22Rv1 (cell line): ENCODE results near the gene NEUROG2.

ENCODE experiments used
- H3K27ac ChIP-seq: fragments of 450-650 bp; 2 replicates; pipeline ENCODE4 v1.5.1; 2017
- ZFX ChIP-seq: fragments of 450-650 bp; IDR thresholded peaks from 2 replicates; pipeline ENCODE4 v1.6.1; 2017; ENCODE audit warnings: antibody characterized with exemption, borderline replicate concordance
- TF ChIP-seq, protein P1 (sequence below): fragments of 450-650 bp; IDR thresholded peaks from 2 replicates; pipeline ENCODE4 v1.5.1; 2017; ENCODE audit warnings: mild to moderate bottlenecking

The NEUROG2 gene

DNA sequence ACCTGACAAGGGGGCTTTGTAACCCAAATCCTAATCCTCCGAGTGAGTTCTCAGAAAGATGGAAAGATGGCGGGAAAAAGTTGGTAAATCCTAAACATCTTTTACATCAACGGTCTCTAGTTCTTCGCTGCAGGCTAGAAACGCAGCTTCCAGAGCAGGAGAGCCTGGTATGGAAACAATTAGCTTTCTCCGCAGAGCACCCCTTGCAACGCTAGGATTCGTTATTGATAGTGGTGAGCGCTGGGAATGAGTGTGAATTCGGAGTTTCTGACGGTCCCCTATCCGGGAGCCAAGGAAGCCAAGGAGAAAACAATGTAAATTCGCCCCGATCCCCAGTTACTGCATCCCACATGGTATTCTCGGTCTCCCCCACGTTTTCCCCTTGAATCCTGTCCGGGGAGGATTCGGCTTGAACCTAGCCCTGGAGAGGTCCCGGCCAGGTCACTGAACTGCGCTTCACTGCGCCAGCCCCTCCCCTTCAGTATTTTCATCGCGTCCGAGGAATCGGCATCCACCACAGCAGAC is 4.7 kb upstream of the NEUROG2 start:
- TF ChIP-seq, protein P1, sequence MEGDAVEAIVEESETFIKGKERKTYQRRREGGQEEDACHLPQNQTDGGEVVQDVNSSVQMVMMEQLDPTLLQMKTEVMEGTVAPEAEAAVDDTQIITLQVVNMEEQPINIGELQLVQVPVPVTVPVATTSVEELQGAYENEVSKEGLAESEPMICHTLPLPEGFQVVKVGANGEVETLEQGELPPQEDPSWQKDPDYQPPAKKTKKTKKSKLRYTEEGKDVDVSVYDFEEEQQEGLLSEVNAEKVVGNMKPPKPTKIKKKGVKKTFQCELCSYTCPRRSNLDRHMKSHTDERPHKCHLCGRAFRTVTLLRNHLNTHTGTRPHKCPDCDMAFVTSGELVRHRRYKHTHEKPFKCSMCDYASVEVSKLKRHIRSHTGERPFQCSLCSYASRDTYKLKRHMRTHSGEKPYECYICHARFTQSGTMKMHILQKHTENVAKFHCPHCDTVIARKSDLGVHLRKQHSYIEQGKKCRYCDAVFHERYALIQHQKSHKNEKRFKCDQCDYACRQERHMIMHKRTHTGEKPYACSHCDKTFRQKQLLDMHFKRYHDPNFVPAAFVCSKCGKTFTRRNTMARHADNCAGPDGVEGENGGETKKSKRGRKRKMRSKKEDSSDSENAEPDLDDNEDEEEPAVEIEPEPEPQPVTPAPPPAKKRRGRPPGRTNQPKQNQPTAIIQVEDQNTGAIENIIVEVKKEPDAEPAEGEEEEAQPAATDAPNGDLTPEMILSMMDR, result no peak
- TF ChIP-seq ZFX, result no peak
- H3K27ac ChIP-seq, result no peak overlapping the region

DNA sequence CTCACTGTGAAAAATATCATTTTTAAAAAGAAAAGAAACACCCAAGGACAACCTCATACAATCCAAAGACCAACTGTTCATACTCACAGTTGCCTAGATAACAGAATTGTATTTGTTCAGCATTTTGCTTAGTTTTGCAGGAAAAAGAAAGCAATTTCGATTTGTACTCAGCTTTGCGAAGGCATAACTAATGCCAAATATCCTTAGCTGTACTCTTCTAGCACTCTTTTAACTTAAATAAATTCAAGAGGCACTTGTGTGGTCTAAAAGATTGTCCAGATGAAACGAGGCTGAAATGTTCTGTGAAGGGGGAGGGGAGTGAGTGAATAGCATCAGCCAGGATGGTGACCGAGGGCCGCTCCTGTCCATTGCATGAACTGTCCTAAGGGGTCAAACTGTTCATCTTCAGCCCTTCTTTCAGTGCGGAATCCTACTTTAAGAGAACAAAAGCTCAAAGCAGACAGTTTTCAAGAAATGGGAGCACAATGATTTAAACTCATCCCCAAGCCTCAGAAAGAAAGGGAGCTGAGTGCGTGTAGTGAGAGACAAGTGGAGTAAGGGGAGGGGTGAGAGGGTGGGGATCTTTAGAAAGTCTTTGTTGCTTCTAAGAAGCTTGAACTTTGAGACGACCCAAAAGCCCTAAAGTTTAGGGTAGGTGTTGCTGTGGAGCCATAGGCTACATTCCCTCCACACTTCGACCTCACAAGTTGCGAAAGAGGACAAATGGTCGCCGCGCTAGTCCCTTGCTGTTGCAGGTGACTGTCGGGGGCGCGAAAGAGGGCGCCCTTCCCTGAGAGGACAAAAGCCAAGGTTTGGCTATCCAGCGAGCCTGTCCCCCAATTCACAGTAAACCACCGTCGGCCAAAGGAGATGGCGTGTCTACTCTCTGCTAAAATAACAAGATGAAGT is 4.0 kb upstream of the NEUROG2 start:
- TF ChIP-seq, protein P1, result peak; percentile 26
- no peak for TF ChIP-seq ZFX
- H3K27ac ChIP-seq, result no peak overlapping the region

GRCh38 chr4:112518675-112519074 is 2.7 kb upstream of the NEUROG2 start:
- no peak overlapping the region for H3K27ac ChIP-seq
- TF ChIP-seq ZFX, result no peak
- TF ChIP-seq, protein P1, result no peak

GRCh38 chr4:112517911-112518310 is 1.9 kb upstream of the NEUROG2 start:
- TF ChIP-seq ZFX, result no peak
- TF ChIP-seq, protein P1, result no peak

GRCh38 chr4:112517067-112517634 is 1.2 kb upstream of the NEUROG2 start:
- no peak for TF ChIP-seq ZFX
- TF ChIP-seq, protein P1, result peak; percentile 25; the same call in 1 of the 2 replicates

More at GRCh38 chr4:112517911-112518310, 1.9 kb upstream of the NEUROG2 start:
- H3K27ac ChIP-seq, result no peak overlapping the region

DNA sequence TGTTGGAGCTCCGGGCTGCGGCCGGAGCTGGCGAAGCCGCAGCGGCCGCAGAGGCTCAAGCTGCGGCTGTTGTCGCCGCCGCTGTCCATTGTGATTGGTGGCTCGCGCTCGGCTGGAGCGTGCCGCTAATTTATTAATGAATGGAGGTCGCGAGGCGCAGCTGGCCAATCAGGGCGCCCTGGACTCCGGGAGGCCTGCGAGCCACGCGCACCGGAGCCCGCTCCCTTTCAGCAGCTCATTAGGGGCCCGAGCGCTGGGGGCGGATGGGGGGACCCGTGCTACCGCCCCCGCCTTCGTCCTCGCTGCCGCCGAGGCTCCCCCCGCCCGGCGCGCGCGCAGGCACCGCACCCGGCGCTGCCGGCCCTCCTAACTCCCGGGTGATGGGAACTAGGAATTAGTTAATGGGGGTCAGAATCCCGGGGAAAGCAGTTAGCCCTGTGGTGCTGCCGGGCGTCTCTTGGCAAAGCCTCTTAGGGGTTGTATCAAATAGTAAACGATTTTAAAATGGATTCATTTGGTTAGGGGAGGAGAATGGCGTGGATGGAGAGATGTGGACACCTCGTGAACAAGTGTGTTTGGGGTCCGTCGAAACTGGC is 589 bp upstream of the NEUROG2 start:
- H3K27ac ChIP-seq, result no peak overlapping the region
- TF ChIP-seq, protein P1, result no peak
- TF ChIP-seq ZFX, result no peak

More at GRCh38 chr4:112517067-112517634, 1.2 kb upstream of the NEUROG2 start:
- no peak overlapping the region for H3K27ac ChIP-seq
